Ascending aorta (tissue), 2 donors: ENCODE measurements around the gene MALRD1. TPM values are rescaled to one million over a fixed set of nuclear protein-coding genes. Genes with fewer than 3 reads are reported as not detected.

Source experiments
- DNase-seq, 2 donors: peaks; one replicate each; pipeline ENCODE4 v3.0.0-alpha.2; 2019; ENCODE audit warnings: low spot score in 2 of 2
- H3K27ac ChIP-seq, 2 donors: fragments of 200-600 bp; sonication (generic); one replicate each; pipeline ENCODE4 v1.5.1; 2016 to 2017; ENCODE audit warnings: mild to moderate bottlenecking in 1 of 2
- H3K27me3 ChIP-seq: fragments of 200-600 bp; sonication (generic); one replicate; pipeline ENCODE4 v1.5.1; 2017
- H3K36me3 ChIP-seq, 2 donors: fragments of 200-600 bp; sonication (generic); one replicate each; pipeline ENCODE4 v1.5.1; 2016
- H3K4me1 ChIP-seq, 2 donors: fragments of 200-600 bp; sonication (generic); one replicate each; pipeline ENCODE4 v1.5.1; 2016 to 2017; ENCODE audit warnings: mild to moderate bottlenecking in 1 of 2
- H3K4me3 ChIP-seq, 2 donors: fragments of 200-600 bp; sonication (generic); one replicate each; pipeline ENCODE4 v1.5.1; 2016 to 2017; ENCODE audit warnings: mild to moderate bottlenecking in 1 of 2
- H3K9me3 ChIP-seq, 2 donors: fragments of 200-600 bp; sonication (generic); one replicate each; pipeline ENCODE4 v1.5.1; 2016
- CTCF ChIP-seq, 3 experiments: fragments of 200-600 bp in 2 of 3; fragments of 450-650 bp in 1 of 3; sonication (generic) in 2 of 3; IDR thresholded peaks; one replicate each; pipeline ENCODE4 v1.5.1; 2016 to 2019; ENCODE audit warnings: antibody characterized with exemption in 3 of 3, mild to moderate bottlenecking in 1 of 3, moderate library complexity in 1 of 3
- intact Hi-C: fragments of 100-400 bp; cut with DNase I; formaldehyde crosslinking; loops from one replicate; pipeline ENCODE4 v1.15.1; 2023
- total RNA-seq: library from RNA; depleted of rRNA; stranded (reverse); fragments of >200 nt; gene quantifications from one replicate; pipeline ENCODE4 v1.1.0, GENCODE V29; 2016

MALRD1 gene
- total RNA-seq, 1 donor from 2014 or later: not detected

- H3K27ac ChIP-seq: no peak overlapping the region
- no peak overlapping the region for H3K4me3 ChIP-seq
- intact Hi-C loops: no loop called here
Observed at GRCh38 chr10:19708031-19708430, 659.4 kb downstream of the MALRD1 start.

GRCh38 chr10:19710600-19710999, 662.0 kb downstream of the MALRD1 start:
- Histone ChIP-seq H3K36me3 (no peaks in the 10 kb centered on the region), H3K4me3 (no peak overlapping the region), H3K9me3 (peaks cover 0 to 7% of the 10 kb centered on the region in 2 donors), H3K4me1 (no peaks in the 10 kb centered on the region), H3K27me3 (no peaks in the 10 kb centered on the region), H3K27ac (no peak overlapping the region)
- intact Hi-C loops: no loop called here
- DNase-seq: no peak
- TF ChIP-seq CTCF (IDR thresholded peaks at IDR 0.05): no peak

More at GRCh38 chr10:19708031-19708430, 659.4 kb downstream of the MALRD1 start:
- Histone ChIP-seq H3K9me3 (peaks cover 0 to 7% of the 10 kb centered on the region in 2 donors), H3K36me3 (no peaks in the 10 kb centered on the region), H3K27me3 (no peaks in the 10 kb centered on the region), H3K4me1 (no peaks in the 10 kb centered on the region)
- DNase-seq: no peak
- no peak for TF ChIP-seq CTCF (IDR thresholded peaks at IDR 0.05)

DNA sequence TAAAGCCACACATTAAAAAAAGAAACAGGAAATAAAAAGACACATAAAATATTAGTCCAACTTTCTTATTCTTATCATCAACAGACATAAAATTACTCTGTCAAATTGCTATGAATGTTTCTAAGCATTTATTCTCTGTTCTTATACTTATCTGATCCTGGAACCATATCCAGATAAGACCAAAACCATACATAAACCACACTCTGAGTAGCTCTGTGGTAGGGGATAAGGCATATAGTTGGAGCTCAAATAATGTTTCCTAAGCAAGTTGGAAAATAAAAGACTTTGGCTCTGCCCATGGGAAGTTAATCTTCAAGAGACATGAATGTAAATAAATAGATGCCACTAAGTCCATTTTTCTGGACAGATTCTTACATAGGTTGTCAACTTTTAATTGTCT, 664.6 kb downstream of the MALRD1 start:
- no peak overlapping the region for H3K4me3 ChIP-seq
- DNase-seq: no peak
- no peaks in the 10 kb centered on the region for H3K27me3 ChIP-seq
- no peak for TF ChIP-seq CTCF (IDR thresholded peaks at IDR 0.05)
- no peaks in the 10 kb centered on the region for H3K4me1 ChIP-seq
- H3K27ac ChIP-seq: no peak overlapping the region
- H3K9me3 ChIP-seq: peaks cover 0 to 7% of the 10 kb centered on the region in 2 donors
- H3K36me3 ChIP-seq: no peaks in the 10 kb centered on the region
- intact Hi-C loops: no loop called here

- no peak for DNase-seq
- intact Hi-C loops: no loop called here
- Histone ChIP-seq H3K9me3 (peaks cover 0 to 7% of the 10 kb centered on the region in 2 donors), H3K36me3 (no peaks in the 10 kb centered on the region), H3K4me1 (no peaks in the 10 kb centered on the region), H3K27ac (no peak overlapping the region), H3K27me3 (no peaks in the 10 kb centered on the region), H3K4me3 (peak overlapping the region in 1 of 2 donors; percentile 53)
- peak in 1 of 3 experiments; percentile 24 for TF ChIP-seq CTCF (IDR thresholded peaks at IDR 0.05)
Observed at GRCh38 chr10:19713800-19714525, 665.4 kb downstream of the MALRD1 start.

- Histone ChIP-seq H3K27ac (no peak overlapping the region), H3K4me3 (no peak overlapping the region), H3K27me3 (no peaks in the 10 kb centered on the region), H3K4me1 (no peaks in the 10 kb centered on the region), H3K36me3 (no peaks in the 10 kb centered on the region), H3K9me3 (no peaks in the 10 kb centered on the region)
- intact Hi-C loops: no loop called here
- DNase-seq: no peak
- no peak for TF ChIP-seq CTCF (IDR thresholded peaks at IDR 0.05)
Observed at GRCh38 chr10:19719284-19719683, 670.7 kb downstream of the MALRD1 start.
